Measurements from ENCODE around the gene GNG7.
A peak's percentile ranks its signal among the peaks of the same experiment; 100 is the strongest.
"Not testable (repeated sequence)": the region's sequence is repeated elsewhere in the genome, so short reads cannot be mapped to it uniquely, and the experiment has no call there.

Gene GNG7

GRCh38 chr19:2616741-2617392 is 85.6 kb downstream of the GNG7 start:
- no peak for DNase-seq

DNA sequence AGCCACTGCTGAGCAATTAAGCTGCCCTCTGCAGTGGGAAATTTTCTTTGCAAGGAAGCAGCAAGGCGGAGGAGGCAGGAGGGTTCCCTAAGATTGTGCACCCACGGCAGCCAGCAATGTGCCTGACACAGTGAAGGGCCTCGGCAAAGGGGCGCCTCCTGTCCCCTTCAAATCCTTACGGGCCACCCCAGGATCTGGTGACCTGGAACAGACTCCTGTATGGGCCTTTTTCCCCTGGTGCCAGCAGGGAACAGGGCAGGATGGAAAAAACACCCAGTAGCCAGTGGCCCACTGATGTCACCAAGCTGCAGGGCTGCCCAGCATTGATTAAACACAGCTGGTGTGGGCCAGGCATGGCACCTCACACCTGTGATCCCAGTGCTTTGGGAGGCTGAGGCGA is 86.7 kb downstream of the GNG7 start:
- no peak for DNase-seq

GRCh38 chr19:2613507-2614295 is 88.8 kb downstream of the GNG7 start:
- no peak for DNase-seq

- DNase-seq, result no peak
Measured at GRCh38 chr19:2612619-2613249, 89.8 kb downstream of the GNG7 start.

GRCh38 chr19:2611483-2612464 is 90.7 kb downstream of the GNG7 start:
- no peak for DNase-seq

DNA sequence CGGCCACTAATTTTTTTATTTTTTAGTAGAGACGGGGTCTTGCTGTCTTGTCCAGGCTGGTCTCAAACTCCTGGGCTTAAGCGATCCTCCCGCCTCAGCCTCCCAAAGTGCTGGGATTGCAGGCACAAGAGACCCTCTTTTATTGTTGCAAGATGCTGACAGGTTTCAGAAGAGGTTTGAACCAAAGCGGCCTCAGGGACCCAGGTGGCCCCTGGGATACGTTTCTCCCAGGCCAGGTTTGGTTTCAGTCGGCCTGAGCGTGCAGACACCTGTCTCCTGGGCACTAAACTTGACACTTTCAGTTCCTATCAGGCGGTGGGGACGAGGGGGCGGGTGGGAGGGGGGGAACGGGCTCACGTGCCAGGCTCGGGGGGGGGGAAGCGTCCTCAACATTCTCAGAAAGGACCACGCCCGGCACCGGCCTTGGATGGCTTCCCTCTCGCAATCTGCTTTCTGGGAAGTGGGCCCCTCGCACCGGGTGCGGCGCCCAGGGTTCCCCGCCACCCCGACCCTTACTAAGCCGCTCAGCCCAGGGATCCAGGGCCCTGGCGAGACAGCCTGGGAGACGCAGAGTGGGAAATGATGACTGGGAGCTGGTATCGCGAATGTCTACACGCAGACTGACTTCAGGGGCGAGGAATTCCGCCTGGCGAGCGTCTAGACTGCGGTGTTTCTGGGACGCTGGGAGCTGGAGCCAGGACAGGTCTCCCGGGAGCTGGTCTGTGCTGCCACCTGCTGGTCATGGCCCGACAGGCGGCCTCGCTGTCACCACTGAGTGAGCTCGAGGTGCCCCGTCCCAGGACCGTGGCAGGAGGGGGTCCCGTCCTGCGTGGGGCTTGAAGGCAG is 91.6 kb downstream of the GNG7 start:
- peak; percentile 58 for DNase-seq

- no peak for DNase-seq
Measured at GRCh38 chr19:2609389-2610116, 92.9 kb downstream of the GNG7 start.

- not testable (repeated sequence) for DNase-seq
Measured at GRCh38 chr19:2609034-2609388, 93.5 kb downstream of the GNG7 start.

GRCh38 chr19:2608602-2608922 is 93.9 kb downstream of the GNG7 start:
- no peak for DNase-seq

DNA sequence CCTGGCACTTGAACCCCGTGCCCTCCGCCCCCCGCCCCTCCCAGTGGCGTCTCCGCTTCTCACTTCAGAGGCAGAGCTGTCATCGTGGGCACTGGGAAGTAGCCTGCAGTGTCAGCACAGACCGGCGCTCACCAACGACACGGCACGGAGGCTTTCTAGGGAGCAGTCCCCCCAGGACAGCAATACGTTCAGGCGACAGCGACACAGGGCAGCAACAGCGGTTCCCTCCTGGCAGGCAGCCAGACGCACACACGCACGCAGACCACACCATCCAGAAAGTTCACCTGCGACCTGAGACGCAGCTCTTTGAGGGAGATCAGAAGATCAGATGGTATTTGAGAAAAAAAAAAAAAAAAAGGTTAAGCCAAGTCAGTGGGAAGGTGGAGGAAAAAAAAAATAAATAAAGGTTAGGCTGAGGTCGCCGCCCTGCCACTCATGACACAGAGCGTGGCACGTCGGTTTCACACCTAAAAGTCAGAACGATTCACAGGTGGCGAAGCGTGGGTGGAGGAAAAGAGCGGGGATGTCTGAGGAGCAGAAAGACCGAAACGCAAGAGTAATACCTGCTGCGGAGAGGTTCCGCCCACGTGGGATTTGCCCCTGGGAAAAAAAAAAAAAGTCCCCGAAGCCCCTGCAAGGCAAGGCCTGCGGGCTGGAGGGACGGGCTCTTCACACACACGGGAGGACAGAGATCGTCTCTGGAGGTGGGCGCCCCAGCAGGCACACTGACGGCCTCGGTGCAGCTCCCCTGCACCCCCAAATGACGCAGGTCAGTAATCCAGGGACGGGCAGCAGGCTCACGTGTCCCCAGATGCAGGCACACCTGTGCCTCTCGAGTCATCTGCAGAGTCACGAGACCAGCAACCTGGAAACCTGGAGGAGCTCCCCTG is 94.5 kb downstream of the GNG7 start:
- DNase-seq, result no peak

GRCh38 chr19:2606774-2607173 is 95.7 kb downstream of the GNG7 start:
- not testable (repeated sequence) for DNase-seq

DNA sequence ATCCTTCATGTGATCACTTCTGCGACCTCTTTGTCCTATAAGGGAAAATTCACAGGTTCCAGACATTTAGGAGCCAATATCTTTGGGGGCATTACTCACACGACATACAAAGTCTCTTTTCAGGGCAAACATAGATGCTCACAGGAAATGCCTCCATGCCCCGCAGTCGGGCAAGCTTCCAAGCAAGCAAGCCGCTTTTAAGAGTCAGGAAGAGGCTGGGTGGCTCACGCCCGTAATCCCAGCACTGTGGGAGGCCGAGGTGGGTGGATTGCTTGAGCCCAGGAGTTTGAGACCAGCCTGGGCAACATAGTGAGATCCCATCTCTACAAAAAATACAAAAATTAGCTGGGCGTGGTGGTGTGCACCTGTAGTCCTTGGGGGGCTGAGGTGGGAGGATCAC is 96.6 kb downstream of the GNG7 start:
- not testable (repeated sequence) for DNase-seq

GRCh38 chr19:2604747-2605329 is 97.7 kb downstream of the GNG7 start:
- DNase-seq, result no peak

- DNase-seq, result no peak
Measured at GRCh38 chr19:2603334-2603733, 99.2 kb downstream of the GNG7 start.

DNA sequence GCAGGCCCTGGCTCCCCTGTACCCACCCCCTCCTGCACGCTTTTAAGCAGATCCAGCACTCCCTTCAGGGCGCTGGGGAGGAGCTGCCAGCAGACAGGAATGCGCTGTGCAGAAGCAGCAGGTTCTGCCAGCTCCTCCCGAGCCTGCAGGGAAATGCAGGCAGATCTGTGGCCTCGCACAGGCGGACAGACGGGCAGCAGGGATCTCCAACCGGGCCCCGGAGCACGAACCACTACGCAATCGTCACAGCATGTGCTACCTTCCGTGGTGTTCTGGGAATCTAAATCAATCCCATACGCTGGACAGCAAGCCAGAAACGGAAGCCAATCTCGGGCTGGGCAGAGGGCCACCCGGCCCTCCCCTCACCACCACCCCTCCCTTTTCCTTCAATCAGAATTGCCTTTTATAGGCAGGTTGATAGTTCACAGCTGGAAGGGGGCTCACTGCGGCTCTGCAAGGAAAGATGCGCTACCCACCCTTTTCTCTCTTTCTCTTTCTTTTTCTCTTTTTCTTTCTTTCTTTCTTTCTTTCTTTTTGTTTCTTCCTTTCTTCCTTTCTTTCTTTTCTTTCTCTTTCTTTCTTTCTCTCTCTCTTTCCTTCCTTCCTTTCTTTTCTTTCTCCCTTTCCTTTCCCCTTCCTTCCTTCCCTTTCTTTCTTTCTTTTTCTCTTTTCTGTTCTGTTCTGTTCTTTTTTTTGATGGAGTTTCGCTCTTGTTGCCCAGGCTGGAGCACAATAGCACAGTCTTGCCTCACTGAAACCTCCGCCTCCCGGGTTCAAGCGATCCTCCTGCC is 99.9 kb downstream of the GNG7 start:
- no peak for DNase-seq

DNA sequence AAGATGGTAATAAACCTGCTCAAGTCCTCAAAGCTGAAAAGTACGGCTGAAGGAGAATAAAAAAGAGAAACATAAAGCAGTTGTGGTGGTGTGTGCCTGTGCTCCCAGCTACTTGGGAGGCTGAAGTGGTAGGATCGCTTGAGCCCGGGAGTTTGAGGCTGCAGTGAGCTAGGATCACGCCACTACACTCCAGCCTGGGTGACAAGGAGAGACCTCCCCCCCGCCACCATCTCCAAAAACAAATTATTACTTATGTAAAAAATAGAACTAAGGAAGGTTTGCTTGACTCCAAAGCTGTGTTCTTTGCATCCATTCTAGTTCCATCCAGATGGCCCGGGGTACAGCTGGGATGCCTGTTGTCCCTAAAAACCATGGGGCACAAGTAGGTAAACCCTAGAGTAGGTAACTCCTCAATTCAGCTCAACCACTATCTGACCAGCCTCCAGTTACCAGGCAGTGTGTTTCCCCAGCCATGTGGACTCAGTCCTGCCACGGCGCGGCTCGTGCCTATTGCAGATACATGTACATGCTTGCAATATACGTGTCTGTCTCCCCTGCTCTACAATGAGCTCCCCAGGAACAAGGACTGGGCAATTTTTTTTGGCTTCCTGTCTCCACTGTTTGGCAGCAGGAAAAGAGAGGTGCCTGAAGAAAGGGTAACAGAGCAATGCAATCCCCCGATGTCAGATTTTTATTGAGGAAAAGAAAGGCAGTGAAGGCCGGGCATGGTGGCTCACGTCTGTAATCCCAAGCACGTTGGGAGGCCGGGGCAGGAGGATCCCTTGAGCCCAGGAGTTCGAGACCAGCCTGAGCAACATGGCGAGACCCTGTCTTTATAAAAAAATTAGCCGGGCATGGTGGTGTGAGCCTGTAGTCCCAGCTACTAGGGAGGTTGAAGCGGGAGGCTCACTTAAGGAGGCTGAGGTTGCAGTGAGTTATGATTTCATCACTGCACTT is 101.3 kb downstream of the GNG7 start:
- no peak for DNase-seq

DNA sequence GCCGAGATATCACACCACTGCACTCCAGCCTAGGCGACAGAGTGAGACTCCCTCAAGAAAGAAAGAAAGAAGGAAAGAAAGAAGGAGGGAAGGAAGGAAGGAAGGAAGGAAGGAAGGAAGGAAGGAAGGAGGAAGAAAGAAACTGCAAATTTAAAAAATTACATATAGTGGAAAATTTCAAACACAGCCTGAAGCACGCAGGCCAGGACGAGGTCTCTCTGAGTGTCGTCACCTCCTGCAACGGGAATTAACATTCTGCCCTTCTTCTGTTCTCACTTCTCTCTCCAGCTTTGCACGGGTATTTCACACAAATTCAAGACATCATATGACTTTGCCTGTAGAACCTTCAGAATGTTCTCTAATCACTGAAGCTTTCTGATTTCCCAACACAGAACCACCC is 108.2 kb downstream of the GNG7 start:
- no peak for DNase-seq

DNA sequence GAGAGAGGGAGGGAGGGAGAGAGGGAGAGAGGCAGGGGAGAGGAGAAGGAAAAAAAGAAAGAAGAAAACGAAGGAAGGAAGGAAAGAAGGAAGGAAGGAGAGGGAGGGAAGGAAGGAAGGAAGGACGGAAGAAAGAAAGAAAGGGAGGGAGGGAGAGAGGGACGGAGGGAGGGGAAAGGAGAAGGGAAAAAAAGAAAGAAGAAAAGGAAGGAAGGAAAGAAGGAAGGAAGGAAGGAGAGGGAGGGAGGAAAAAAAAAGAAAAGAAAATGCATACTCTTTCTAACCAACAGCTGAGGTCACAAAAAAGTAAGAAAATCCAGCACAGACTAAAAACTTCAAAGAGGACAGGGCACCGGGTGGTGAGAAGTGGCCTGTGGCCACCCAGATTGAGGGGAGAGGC is 109.7 kb downstream of the GNG7 start:
- DNase-seq, result no peak

Data from NCI-H1436 (cell line).